Body of pancreas (tissue), 4 donors: ENCODE results near the gene CUL9.

Source experiments
- POLR2A ChIP-seq, 3 donors: fragments of 450-650 bp; IDR thresholded peaks; one replicate each; pipeline ENCODE4 v1.6.1; 2016; ENCODE audit warnings: antibody characterized with exemption in 3 of 3, mild to moderate bottlenecking in 2 of 3
- TF ChIP-seq, protein P1 (sequence below), 7 experiments: fragments of 450-650 bp in 4 of 7; fragments of 200-600 bp in 3 of 7; sonication (generic) in 3 of 7; IDR thresholded peaks; one replicate each; pipeline ENCODE4 v1.5.1; 2016 to 2019; ENCODE audit warnings: antibody characterized with exemption in 7 of 7

- no peak for TF ChIP-seq POLR2A (IDR thresholded peaks at IDR 0.05)
- TF ChIP-seq, protein P1, sequence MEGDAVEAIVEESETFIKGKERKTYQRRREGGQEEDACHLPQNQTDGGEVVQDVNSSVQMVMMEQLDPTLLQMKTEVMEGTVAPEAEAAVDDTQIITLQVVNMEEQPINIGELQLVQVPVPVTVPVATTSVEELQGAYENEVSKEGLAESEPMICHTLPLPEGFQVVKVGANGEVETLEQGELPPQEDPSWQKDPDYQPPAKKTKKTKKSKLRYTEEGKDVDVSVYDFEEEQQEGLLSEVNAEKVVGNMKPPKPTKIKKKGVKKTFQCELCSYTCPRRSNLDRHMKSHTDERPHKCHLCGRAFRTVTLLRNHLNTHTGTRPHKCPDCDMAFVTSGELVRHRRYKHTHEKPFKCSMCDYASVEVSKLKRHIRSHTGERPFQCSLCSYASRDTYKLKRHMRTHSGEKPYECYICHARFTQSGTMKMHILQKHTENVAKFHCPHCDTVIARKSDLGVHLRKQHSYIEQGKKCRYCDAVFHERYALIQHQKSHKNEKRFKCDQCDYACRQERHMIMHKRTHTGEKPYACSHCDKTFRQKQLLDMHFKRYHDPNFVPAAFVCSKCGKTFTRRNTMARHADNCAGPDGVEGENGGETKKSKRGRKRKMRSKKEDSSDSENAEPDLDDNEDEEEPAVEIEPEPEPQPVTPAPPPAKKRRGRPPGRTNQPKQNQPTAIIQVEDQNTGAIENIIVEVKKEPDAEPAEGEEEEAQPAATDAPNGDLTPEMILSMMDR (IDR thresholded peaks at IDR 0.05), result no peak
Measured at GRCh38 chr6:43192911-43193310, 10.9 kb downstream of the CUL9 start.
